MCF 10A (cell line): ENCODE results near the gene NRTN. TPM values are rescaled to one million over a fixed set of nuclear protein-coding genes. Genes with fewer than 3 reads are reported as not detected.
"Not testable (repeated sequence)": the region's sequence is repeated elsewhere in the genome, so short reads cannot be mapped to it uniquely, and the experiment has no call there.

Experiments used
- BruUV-seq: library from RNA; stranded (reverse); fragments of 400-500 nt; replicated peaks from 2 replicates; lab custom pipeline; 2021; lab: Mats Ljungman, UMichigan
- CTCF ChIA-PET: fragments of 300-600 bp; sonication (Branson Sonifier 250); formaldehyde crosslinking; extraction: SDS; loops from one replicate; lab custom pipeline; 2021; ENCODE audit warnings: antibody characterized with exemption, inconsistent platforms; lab: Yijun Ruan, JAX
- POLR2A ChIA-PET: fragments of 300-600, 350-650 bp; sonication (Branson Sonifier 250); formaldehyde crosslinking; extraction: SDS; loops from one replicate; lab custom pipeline; 2020; ENCODE audit warnings: antibody characterized with exemption, inconsistent platforms; lab: Yijun Ruan, JAX
- DNase-seq: peaks from one replicate; pipeline ENCODE4 v3.0.0-alpha.2; 2018; ENCODE audit not compliant: unreplicated experiment
- H3K27ac Mint-ChIP-seq: one replicate; pipeline ENCODE4 v1.8.0; 2022; ENCODE audit warnings: mild to moderate bottlenecking, low read depth, mixed read lengths; ENCODE audit not compliant: unreplicated experiment
- H3K27me3 Mint-ChIP-seq: one replicate; pipeline ENCODE4 v1.8.0; 2022; ENCODE audit warnings: mixed read lengths; ENCODE audit not compliant: insufficient read depth, unreplicated experiment
- H3K36me3 Mint-ChIP-seq: one replicate; pipeline ENCODE4 v1.8.0; 2022; ENCODE audit warnings: mild to moderate bottlenecking, moderate library complexity, mixed read lengths; ENCODE audit not compliant: insufficient read depth, unreplicated experiment
- H3K4me1 Mint-ChIP-seq: one replicate; pipeline ENCODE4 v1.8.0; 2022; ENCODE audit warnings: mixed read lengths; ENCODE audit not compliant: insufficient read depth, unreplicated experiment
- H3K4me3 Mint-ChIP-seq: one replicate; pipeline ENCODE4 v1.8.0; 2022; ENCODE audit warnings: mild to moderate bottlenecking, moderate library complexity, mixed read lengths; ENCODE audit not compliant: unreplicated experiment
- H3K9me3 Mint-ChIP-seq: one replicate; pipeline ENCODE4 v1.8.0; 2022; ENCODE audit warnings: mixed read lengths; ENCODE audit not compliant: unreplicated experiment
- intact Hi-C: fragments of 100-400 bp; cut with micrococcal nuclease; formaldehyde crosslinking; loops from 2 replicates; pipeline ENCODE4 v1.14.1; 2022
- total RNA-seq: library from RNA; stranded (reverse); gene quantifications from 2 replicates; pipeline ENCODE4 v1.2.3, GENCODE V29; 2022
- TF ChIP-seq, protein P1 (sequence below): fragments of 200-600 bp; IDR thresholded peaks from one replicate; pipeline ENCODE4 v1.8.0; 2022; ENCODE audit warnings: antibody characterized with exemption, mild to moderate bottlenecking; ENCODE audit not compliant: unreplicated experiment

NRTN gene
- total RNA-seq, 1 experiment from 2014 or later, result 0.75 TPM

DNA sequence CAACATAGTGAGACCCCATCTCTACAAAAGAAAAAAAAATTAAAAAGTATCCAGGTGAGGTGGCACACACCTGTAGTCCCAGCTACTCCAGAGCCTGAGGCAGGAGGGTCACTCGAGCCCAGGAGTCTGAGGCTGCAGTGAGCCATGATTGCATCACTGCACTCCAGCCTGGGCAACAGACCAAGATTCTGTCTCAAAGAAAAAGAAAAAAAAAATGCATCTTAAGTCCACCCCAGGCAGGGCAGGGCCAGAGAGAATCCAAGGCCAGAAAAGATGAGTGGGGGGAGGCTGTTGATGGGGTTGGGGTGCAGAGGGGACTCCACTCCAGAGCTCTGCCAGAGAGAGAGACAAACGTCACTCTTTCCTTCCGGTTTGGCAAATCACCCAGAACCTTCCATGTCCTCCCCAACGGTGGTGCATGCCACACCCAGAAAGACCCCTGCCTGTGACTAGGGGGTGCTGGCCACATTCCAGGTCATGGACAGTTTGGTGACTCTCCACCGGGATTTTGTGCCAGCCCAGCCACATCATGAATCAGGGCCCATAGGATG is 46.0 kb downstream of the NRTN start:
- Mint-ChIP-seq H3K27me3 (peaks cover 20% of the 10 kb centered on the region), H3K36me3 (no peaks in the 10 kb centered on the region), H3K4me3 (no peak overlapping the region), H3K4me1 (peaks cover 8% of the 10 kb centered on the region), H3K9me3 (no peaks in the 10 kb centered on the region), H3K27ac (no peak overlapping the region)
- CTCF ChIA-PET, result interaction anchor here (0.8 to 1.2 kb wide), 3 partner anchors 46 to 1830 kb away, joined by 3 to 5 read pairs (median 3); partner anchors contain the start of genes NRTN and TRAPPC5
- DNase-seq, result peak; percentile 78
- TF ChIP-seq, protein P1, sequence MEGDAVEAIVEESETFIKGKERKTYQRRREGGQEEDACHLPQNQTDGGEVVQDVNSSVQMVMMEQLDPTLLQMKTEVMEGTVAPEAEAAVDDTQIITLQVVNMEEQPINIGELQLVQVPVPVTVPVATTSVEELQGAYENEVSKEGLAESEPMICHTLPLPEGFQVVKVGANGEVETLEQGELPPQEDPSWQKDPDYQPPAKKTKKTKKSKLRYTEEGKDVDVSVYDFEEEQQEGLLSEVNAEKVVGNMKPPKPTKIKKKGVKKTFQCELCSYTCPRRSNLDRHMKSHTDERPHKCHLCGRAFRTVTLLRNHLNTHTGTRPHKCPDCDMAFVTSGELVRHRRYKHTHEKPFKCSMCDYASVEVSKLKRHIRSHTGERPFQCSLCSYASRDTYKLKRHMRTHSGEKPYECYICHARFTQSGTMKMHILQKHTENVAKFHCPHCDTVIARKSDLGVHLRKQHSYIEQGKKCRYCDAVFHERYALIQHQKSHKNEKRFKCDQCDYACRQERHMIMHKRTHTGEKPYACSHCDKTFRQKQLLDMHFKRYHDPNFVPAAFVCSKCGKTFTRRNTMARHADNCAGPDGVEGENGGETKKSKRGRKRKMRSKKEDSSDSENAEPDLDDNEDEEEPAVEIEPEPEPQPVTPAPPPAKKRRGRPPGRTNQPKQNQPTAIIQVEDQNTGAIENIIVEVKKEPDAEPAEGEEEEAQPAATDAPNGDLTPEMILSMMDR, result no peak
- intact Hi-C loops, result no loop called here
- POLR2A ChIA-PET, result interaction anchor here (0.6 to 0.7 kb wide), 3 partner anchors 9 to 44 kb away, joined by 3 read pairs; no protein-coding TSS in a partner anchor
- BruUV-seq, result no TSS peak

DNA sequence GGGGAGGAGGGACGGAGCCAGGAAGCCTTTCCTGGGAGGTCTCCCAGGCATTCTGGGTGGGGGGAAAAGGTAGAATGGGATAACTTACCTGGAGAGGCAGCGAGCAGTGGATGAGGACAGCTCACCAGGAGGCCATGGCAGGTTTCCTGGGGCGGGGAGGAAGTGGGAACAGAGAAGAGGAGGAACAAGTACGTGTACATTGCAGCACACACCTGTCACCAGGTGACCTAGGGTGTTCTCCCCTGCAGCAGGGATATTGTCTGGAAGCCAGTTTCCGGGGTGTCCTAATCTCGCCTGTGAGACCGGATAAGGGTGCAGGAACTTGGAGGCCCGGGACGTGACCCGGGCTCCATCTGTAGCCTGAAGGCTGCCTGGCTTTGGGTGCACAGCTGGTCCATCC is 46.4 kb downstream of the NRTN start, which contains the start of gene FUT3:
FUT3 (minus strand) TSS at position 148 of the 400 bp plus-strand sequence.
- intact Hi-C loops, result no loop called here
- Mint-ChIP-seq H3K27ac (no peak within 1 kb of the TSS), H3K27me3 (peaks cover 20% of the 10 kb centered on the region), H3K4me3 (no peak within 1 kb of the TSS), H3K4me1 (peaks cover 8% of the 10 kb centered on the region), H3K36me3 (no peaks in the 10 kb centered on the region), H3K9me3 (no peaks in the 10 kb centered on the region)
- no TSS peak for BruUV-seq
- POLR2A ChIA-PET, result interaction anchor here (0.6 kb wide), 1 partner anchor 10 kb away, joined by 3 read pairs; no protein-coding TSS in a partner anchor
- peak; percentile 70 for DNase-seq
- TF ChIP-seq, protein P1, result no peak
- CTCF ChIA-PET, result interaction anchor here (0.8 to 1.2 kb wide), 3 partner anchors 47 to 1830 kb away, joined by 3 to 5 read pairs (median 3); partner anchors contain the start of genes NRTN and TRAPPC5

DNA sequence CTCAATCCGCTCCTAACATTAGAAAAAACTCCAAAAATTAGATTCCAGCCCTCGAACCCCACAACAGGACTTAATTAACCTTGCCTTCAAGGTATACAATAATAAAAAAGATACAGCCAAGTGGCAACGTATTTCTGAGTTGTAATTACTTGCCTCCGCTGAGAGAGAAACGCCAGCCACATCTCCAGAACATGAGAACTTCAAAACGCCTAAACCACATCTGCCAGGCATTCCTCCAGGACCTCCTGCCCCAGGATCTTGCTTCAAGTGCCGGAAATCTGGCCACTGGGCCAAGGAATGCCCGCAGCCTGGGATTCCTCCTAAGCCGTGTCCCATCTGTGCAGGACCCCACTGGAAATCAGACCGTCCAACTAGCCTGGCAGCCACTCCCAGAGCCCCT is 49.3 kb downstream of the NRTN start:
- intact Hi-C loops, result not testable (repeated sequence)

DNA sequence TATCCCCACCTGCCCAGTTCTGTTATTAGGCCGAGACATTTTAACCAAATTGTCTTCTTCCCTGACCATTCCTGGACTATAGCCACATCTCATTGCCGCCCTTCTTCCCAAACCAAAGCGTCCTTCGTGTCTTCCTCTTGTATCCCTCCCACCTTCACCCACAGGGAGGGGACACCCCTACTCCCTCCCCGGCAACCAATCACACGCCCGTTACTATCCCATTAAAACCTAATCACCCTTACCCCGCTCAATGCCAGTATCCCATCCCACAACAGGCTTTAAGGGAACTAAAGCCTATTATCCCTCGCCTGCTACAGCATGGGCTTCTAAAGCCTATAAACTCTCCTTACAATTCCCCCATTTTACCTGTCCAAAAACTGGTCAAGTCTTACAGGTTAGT is 50.3 kb downstream of the NRTN start:
- BruUV-seq, POLR2A ChIA-PET, H3K4me1 Mint-ChIP-seq, H3K27ac Mint-ChIP-seq, CTCF ChIA-PET, intact Hi-C loops, H3K9me3 Mint-ChIP-seq, H3K36me3 Mint-ChIP-seq, DNase-seq, H3K4me3 Mint-ChIP-seq: not testable (repeated sequence)
- peaks cover 20% of the 10 kb centered on the region for H3K27me3 Mint-ChIP-seq

More for the DNA sequence above, 49.3 kb downstream of the NRTN start:
- H3K9me3 Mint-ChIP-seq, H3K4me3 Mint-ChIP-seq, DNase-seq, H3K27ac Mint-ChIP-seq, CTCF ChIA-PET, H3K4me1 Mint-ChIP-seq, BruUV-seq, POLR2A ChIA-PET, H3K36me3 Mint-ChIP-seq: not testable (repeated sequence)
- H3K27me3 Mint-ChIP-seq, result peaks cover 20% of the 10 kb centered on the region
